Hair follicle dermal papilla cell (primary cell): ENCODE data around the gene MLXIP. TPM values are rescaled to one million over a fixed set of nuclear protein-coding genes. Genes with fewer than 3 reads are reported as not detected.

ENCODE experiments used
- total RNA-seq: library from RNA; depleted of rRNA; stranded (reverse); fragments of >200 nt; gene quantifications from 2 replicates; pipeline ENCODE4 v1.2.3, GENCODE V29; 2012

MLXIP gene, protein sequence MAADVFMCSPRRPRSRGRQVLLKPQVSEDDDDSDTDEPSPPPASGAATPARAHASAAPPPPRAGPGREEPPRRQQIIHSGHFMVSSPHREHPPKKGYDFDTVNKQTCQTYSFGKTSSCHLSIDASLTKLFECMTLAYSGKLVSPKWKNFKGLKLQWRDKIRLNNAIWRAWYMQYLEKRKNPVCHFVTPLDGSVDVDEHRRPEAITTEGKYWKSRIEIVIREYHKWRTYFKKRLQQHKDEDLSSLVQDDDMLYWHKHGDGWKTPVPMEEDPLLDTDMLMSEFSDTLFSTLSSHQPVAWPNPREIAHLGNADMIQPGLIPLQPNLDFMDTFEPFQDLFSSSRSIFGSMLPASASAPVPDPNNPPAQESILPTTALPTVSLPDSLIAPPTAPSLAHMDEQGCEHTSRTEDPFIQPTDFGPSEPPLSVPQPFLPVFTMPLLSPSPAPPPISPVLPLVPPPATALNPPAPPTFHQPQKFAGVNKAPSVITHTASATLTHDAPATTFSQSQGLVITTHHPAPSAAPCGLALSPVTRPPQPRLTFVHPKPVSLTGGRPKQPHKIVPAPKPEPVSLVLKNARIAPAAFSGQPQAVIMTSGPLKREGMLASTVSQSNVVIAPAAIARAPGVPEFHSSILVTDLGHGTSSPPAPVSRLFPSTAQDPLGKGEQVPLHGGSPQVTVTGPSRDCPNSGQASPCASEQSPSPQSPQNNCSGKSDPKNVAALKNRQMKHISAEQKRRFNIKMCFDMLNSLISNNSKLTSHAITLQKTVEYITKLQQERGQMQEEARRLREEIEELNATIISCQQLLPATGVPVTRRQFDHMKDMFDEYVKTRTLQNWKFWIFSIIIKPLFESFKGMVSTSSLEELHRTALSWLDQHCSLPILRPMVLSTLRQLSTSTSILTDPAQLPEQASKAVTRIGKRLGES
- 8.5 and 9.7 TPM in 2 replicates for total RNA-seq

DNA sequence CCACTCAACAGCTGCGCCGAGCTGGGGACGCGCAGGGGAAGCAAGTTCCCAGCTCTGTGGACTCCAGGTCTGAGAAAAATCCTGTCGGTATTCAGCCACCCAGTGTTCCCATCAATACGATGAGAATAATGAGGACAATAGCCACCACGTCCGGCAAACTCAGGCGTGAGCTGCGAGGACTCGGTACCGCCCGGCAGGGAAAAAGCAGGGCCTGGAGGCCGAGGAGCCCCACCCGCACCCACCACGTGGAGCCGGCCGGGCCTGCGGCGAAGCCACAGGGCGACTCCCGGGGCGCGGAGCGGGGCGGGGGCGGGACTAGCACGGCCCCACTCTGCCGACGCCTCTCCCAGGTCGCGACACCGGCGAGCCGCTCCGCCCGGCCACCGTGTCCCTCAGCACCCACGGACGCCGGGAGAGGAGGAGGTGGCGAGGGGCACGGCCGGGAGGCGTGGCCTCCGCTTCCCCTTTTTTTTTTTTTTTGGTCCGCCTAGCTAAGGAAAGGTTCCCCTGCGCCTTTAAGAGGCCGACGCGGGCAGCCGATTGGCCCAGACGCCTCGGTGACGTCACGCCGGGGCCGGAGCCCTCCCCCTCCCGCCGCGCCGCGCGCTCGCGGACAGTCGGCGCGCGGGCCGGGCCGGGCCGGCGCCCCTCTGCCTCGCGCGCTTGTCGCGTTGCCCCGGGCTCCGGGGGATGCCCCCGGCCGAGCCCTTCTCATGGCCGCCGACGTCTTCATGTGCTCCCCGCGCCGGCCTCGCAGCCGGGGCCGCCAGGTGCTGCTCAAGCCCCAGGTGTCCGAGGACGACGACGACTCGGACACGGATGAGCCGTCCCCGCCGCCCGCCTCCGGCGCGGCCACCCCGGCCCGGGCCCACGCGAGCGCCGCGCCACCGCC, at the start of gene MLXIP:
TSS of gene MLXIP (plus strand) at position 616 of the 892 bp plus-strand sequence. CDS start at position 714, 98 bp downstream.

DNA sequence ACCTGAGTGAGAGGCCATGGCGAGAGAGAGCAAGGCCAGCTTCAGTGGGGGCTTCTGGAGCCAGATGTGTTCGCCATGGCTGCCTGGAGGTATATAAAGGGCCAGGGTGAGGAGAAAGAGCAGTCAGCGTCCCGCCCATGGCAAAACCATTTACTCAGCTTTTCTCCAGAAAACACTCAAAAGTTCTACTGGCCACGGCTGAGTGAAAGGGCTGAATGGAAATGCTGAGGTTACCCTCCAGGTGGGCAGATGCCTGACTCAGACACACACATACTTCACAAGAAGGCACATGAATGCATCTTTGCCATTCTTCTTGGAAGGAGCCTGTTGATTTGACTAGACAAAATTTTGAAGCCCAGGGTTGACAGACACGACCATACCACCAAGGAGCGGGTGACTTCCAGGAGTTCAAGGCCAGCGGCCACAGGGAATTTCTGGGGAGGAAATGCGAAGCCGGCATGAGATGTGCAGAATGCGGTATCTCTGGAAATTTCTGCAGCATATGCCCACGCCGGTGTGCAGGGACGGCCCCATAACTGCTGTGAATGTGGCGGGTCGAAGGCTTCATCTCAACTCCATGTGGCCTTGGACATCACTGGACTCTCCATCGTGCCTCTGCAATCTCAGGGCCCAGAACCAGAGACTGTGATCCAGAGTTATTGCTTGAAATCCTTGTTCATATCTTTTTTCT, 95.7 kb downstream of the MLXIP start, which contains the start of gene IL31:
TSS of gene IL31 (minus strand) at position 67 of the 691 bp plus-strand sequence. CDS start at position 18, 49 bp downstream.

DNA sequence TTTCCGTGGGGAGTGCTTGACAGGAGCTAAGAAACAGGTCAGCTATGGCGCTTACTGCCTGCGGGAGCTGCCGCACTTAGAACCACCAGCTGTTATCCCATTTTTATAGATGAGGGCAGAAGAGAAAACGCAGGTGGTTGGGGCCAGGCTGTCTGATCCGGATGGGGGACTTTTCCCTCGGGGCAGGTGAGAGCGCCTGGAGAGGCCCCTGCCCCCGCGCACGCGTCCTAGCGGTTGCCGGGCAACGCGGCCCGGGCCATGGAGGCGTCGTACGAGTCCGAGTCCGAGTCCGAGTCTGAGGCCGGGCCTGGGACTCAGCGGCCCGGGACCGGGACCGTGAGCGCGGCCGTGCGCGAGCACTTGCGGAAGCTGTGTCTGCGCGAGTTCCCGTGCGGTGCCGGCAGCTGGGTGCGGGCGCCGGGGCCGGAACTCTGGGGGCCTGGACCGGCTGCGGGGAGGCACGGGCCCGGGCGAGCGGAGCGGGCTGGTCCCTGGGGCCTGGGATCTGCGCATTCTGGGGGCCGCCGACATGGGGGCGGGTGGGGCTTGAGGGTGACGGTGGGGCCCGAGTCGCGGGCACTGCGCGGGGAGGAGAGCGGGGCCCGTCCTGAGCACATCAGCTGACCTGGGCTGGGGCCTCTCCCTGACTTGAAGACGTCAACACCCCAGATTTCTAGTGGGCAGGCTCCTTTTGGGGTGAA, 104.5 kb downstream of the MLXIP start, which contains the start of gene LRRC43:
TSS of gene LRRC43 (plus strand) at position 237 of the 701 bp plus-strand sequence. CDS start at position 259, 22 bp downstream.

Other genes with a start within 250 kb of the MLXIP start
- not detected in 2 replicates for gene HPD, start 219.9 kb upstream of the MLXIP start, total RNA-seq
- gene PSMD9, start 190.0 kb upstream of the MLXIP start, total RNA-seq, result 47.1 and 60.0 TPM in 2 replicates
- 4.0 and 4.5 TPM in 2 replicates for gene CFAP251, start 160.2 kb upstream of the MLXIP start, total RNA-seq
- gene BCL7A, start 56.9 kb upstream of the MLXIP start, total RNA-seq, result 5.7 and 6.5 TPM in 2 replicates
- gene IL31, start 95.5 kb downstream of the MLXIP start, total RNA-seq, result not detected in 2 replicates
- gene LRRC43, start 104.4 kb downstream of the MLXIP start, total RNA-seq, result 0.65 and 3.2 TPM in 2 replicates
- gene B3GNT4, start 125.0 kb downstream of the MLXIP start, total RNA-seq, result not detected in 2 replicates
- 45.7 and 47.1 TPM in 2 replicates for gene DIABLO, start 147.3 kb downstream of the MLXIP start, total RNA-seq
- gene VPS33A, start 187.7 kb downstream of the MLXIP start, total RNA-seq, result 20.4 and 24.7 TPM in 2 replicates